Measurements from ENCODE around the gene UBE2V1. TPM values are rescaled to one million over a fixed set of nuclear protein-coding genes. Genes with fewer than 3 reads are reported as not detected.

UBE2V1 gene
- total RNA-seq, 4 donors from 2014 or later, result 58.8 to 86.7 (median 77.3) TPM

DNA sequence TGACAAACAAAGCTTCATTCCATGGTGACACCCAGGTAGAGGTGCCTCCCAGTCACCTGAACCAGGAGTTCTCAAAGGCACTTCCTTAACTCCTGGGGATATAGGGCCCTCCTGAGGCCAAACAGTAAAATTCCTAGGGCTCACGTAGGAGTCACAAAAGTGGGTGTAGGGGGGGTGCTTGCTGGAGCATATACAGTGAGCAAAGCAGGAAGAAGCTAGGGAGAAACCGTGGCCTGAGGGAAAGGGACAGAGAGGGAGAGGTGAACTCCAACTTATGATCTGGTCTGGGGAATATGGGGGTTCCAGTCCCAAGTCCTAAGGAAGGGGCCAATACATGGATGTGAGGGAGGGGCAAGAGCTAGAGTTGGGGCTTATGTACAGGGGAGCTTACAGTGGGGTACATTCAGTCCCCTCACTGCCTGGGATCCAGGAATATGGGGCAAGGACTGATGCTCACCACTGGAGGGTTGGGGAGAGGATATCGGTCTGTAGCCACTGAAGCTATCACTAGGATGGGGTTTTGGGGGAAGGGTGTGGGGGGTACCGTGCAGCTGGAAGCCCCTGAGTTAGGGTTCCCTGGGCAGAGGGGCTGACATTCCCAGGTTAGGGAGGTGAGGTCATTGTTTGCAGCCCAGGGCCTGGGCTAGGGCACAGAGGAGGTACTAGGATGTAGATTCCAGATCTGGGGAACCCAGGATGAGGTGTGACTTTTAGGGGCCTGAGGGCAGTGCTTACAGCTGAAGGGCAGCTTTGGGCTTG is 39.6 kb upstream of the UBE2V1 start:
- WGBS, 2 donors, result 7 to 16% methylated on average over 4 of the region's 4 CpGs
- no peak for DNase-seq (ENCODE audit: low spot score in 2 of 2)
- TF ChIP-seq POLR2A (IDR thresholded peaks at IDR 0.05) (no peak), EP300 (IDR thresholded peaks at IDR 0.05) (peak in 1 of 2 donors; percentile 7)
- Histone ChIP-seq H3K27ac (peak overlapping the region; percentile 70 to 96 (median 94)), H3K9me3 (no peaks in the 10 kb centered on the region), H3K4me3 (peak overlapping the region; percentile 64 to 100 (median 98)), H3K27me3 (no peaks in the 10 kb centered on the region), H3K36me3 (peaks cover 0 to 15% (median 0%) of the 10 kb centered on the region in 3 donors), H3K4me1 (peaks cover 0 to 57% (median 23%) of the 10 kb centered on the region in 4 donors)

DNA sequence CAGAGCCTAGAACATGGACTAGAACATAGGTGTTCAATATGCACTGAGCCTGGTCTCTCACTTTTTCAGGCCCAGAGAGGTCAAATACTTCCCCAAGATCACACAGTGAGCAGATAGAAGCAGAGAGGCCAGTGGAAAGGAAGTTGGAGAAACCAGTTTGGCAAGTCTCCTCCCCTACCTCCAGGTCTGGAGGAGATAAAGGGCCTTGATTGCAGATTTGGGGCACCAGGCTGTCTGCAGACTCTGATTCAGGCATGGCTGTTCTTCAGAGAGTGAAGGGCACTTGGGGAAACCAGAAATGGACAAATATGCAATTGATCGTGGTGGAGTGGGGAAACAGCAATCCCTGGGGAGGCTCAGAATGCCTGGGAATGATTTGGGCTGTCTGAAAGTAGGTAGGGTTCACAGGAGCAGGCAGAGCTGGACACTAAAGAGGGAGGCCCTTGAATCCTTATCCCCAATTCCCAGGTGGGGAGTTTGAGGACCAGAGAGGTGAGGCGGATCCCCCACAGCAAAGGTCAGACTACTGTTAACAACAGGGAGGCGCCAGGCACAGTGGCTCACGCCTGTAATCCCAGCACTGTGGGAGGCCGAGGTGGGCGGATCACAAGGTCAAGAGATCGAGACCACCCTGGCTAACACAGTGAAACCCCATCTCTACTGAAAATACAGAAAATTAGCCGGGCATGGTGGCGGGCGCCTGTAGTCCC is 38.2 kb upstream of the UBE2V1 start:
- TF ChIP-seq EP300 (IDR thresholded peaks at IDR 0.05), result no peak
- TF ChIP-seq, protein P1, sequence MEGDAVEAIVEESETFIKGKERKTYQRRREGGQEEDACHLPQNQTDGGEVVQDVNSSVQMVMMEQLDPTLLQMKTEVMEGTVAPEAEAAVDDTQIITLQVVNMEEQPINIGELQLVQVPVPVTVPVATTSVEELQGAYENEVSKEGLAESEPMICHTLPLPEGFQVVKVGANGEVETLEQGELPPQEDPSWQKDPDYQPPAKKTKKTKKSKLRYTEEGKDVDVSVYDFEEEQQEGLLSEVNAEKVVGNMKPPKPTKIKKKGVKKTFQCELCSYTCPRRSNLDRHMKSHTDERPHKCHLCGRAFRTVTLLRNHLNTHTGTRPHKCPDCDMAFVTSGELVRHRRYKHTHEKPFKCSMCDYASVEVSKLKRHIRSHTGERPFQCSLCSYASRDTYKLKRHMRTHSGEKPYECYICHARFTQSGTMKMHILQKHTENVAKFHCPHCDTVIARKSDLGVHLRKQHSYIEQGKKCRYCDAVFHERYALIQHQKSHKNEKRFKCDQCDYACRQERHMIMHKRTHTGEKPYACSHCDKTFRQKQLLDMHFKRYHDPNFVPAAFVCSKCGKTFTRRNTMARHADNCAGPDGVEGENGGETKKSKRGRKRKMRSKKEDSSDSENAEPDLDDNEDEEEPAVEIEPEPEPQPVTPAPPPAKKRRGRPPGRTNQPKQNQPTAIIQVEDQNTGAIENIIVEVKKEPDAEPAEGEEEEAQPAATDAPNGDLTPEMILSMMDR (IDR thresholded peaks at IDR 0.05), result no peak
- no peak for TF ChIP-seq POLR2A (IDR thresholded peaks at IDR 0.05)
- Histone ChIP-seq H3K36me3 (peaks cover 0 to 15% (median 0%) of the 10 kb centered on the region in 3 donors), H3K9me3 (no peaks in the 10 kb centered on the region), H3K4me3 (peak overlapping the region in 1 of 4 donors; percentile 100), H3K27ac (peak overlapping the region in 2 of 4 donors; percentile 94 to 96), H3K4me1 (peaks cover 0 to 71% (median 34%) of the 10 kb centered on the region in 4 donors), H3K27me3 (no peaks in the 10 kb centered on the region)
- WGBS, 2 donors, result 76 to 79% methylated on average over 10 of the region's 10 CpGs
- DNase-seq (ENCODE audit: low spot score in 2 of 2), result no peak

DNA sequence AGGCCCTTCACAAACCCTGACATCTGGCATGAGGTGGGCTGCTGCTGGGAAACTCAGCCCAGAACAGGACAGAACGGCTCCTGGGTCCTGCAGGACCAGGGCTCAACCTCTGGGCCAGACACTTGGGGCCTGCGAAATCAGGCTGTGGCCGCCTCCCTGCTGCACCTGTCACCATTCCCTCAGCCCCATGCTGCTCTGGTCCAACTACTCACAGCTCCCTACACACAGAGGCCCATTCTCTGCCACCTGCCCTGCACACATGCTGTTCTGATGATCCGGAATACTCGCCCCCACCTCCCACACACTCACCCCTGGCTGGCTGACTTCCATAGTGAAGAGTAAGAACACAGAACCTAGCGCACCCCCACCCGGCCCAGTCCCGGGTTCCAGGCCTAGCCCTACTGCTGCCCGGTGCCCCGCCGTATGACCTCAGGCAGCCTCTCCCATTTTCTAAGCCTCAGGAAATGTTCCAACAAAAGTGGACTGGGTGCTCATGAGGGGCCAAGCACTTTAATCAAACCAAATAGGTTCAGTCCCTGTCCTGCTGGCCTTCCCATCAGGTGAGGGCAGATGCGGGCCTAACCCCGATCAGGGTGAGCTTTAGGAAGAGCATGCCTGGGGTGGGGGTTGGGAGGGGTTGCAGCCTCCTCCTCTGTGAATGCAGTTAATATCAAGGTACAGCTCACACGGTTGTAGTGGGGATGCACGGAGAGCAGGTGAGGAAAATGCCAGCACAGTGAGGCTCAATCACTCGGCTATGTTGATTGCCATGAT is 36.7 kb upstream of the UBE2V1 start:
- no peak for DNase-seq (ENCODE audit: low spot score in 2 of 2)
- H3K4me3 ChIP-seq, result no peak overlapping the region
- peaks cover 0 to 81% (median 36%) of the 10 kb centered on the region in 4 donors for H3K4me1 ChIP-seq
- peak overlapping the region in 2 of 4 donors; percentile 58 to 96 for H3K27ac ChIP-seq
- peaks cover 0 to 15% (median 0%) of the 10 kb centered on the region in 3 donors for H3K36me3 ChIP-seq
- 62 to 71% methylated on average over 14 to 16 of the region's 16 CpGs for WGBS, 2 donors
- H3K9me3 ChIP-seq, result no peaks in the 10 kb centered on the region
- H3K27me3 ChIP-seq, result no peaks in the 10 kb centered on the region
- no peak for TF ChIP-seq POLR2A (IDR thresholded peaks at IDR 0.05)
- TF ChIP-seq, protein P1 (IDR thresholded peaks at IDR 0.05), result no peak
- no peak for TF ChIP-seq EP300 (IDR thresholded peaks at IDR 0.05)

DNA sequence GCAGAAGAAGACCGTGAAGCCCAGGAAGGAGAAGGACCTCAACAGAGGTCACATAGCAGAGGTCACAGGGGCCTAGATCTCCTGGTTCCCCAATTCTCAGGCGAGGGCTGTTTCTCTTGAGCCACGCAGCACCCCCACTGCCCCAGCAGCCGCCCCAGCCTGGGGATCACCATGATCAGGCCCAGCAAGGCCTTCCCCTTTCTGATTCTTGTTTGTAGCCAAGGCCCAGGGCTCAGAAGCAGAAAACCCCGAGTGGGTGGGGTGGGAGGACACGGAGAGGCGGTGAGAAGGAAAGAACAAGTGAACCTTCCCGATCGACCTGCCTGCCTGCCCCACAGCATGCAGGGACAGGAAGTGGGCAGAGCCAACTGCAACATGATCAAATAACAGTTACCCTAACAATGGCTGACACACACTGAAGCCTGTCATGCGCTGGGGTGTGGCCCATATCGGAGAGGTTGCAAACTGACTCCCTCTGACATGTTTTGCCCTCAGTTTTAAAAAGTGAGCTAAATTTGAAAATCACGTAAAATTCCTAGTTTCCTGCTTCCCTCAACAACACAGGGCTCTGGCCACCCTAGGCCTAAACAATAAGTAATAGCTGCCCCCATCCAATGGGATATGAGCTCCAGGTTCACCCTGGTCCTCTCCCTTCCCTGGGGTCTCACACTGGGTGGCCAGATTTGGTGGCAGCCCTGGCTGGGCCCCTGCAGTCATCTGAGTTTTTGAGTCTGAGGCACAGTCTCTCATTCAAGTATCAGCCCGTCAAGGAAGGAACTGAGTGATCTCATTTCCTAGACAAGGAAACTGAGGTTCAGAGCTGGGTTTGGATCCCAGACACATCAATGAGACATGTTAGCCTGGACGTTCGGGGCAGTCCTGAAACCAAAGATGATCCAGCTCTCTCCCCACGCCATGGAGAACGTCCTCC is 34.0 kb upstream of the UBE2V1 start:
- 47 to 50% methylated on average over 17 of the region's 17 CpGs for WGBS, 2 donors
- peaks cover 0 to 31% (median 3%) of the 10 kb centered on the region in 3 donors for H3K36me3 ChIP-seq
- H3K27ac ChIP-seq, result peak overlapping the region in 3 of 4 donors; percentile 66 to 86 (median 81)
- H3K9me3 ChIP-seq, result no peaks in the 10 kb centered on the region
- peaks cover 0 to 78% (median 30%) of the 10 kb centered on the region in 4 donors for H3K4me1 ChIP-seq
- TF ChIP-seq, protein P1 (IDR thresholded peaks at IDR 0.05), result no peak
- TF ChIP-seq EP300 (IDR thresholded peaks at IDR 0.05), result peak in 1 of 2 donors; percentile 35
- no peak overlapping the region for H3K4me3 ChIP-seq
- DNase-seq (ENCODE audit: low spot score in 2 of 2), result no peak
- H3K27me3 ChIP-seq, result no peaks in the 10 kb centered on the region
